ENCODE measurements around the gene LAMA4. TPM values are rescaled to one million over a fixed set of nuclear protein-coding genes. Genes with fewer than 3 reads are reported as not detected.

Gene LAMA4
- total RNA-seq, 1 donor from 2014 or later, result 1.1 TPM

- no peak overlapping the region for H3K27ac Mint-ChIP-seq
- H3K4me1 Mint-ChIP-seq (ENCODE audit: low read depth), result peaks cover 9% of the 10 kb centered on the region
- no peak overlapping the region for H3K4me3 Mint-ChIP-seq (ENCODE audit: low read depth)
- no peak for TF ChIP-seq CTCF (IDR thresholded peaks at IDR 0.05; ENCODE audit: unreplicated experiment)
- DNase-seq (ENCODE audit: low spot score, unreplicated experiment), result no peak
- no peaks in the 10 kb centered on the region for H3K27me3 Mint-ChIP-seq
- no peaks in the 10 kb centered on the region for H3K9me3 Mint-ChIP-seq (ENCODE audit: low read depth)
- H3K36me3 Mint-ChIP-seq (ENCODE audit: insufficient read depth), result no peaks in the 10 kb centered on the region
Measured at GRCh38 chr6:112149719-112150263, 104.6 kb downstream of the LAMA4 start.

GRCh38 chr6:112149236-112149635 lies 105.1 kb downstream of the LAMA4 start:
- Mint-ChIP-seq H3K27me3 (no peaks in the 10 kb centered on the region), H3K36me3 (ENCODE audit: insufficient read depth) (no peaks in the 10 kb centered on the region), H3K27ac (no peak overlapping the region), H3K4me3 (ENCODE audit: low read depth) (no peak overlapping the region), H3K4me1 (ENCODE audit: low read depth) (peaks cover 9% of the 10 kb centered on the region), H3K9me3 (ENCODE audit: low read depth) (no peaks in the 10 kb centered on the region)
- no peak for TF ChIP-seq CTCF (IDR thresholded peaks at IDR 0.05; ENCODE audit: unreplicated experiment)
- no peak for DNase-seq (ENCODE audit: low spot score, unreplicated experiment)

GRCh38 chr6:112148103-112148502 lies 106.3 kb downstream of the LAMA4 start:
- no peak overlapping the region for H3K27ac Mint-ChIP-seq
- no peaks in the 10 kb centered on the region for H3K36me3 Mint-ChIP-seq (ENCODE audit: insufficient read depth)
- H3K4me1 Mint-ChIP-seq (ENCODE audit: low read depth), result peaks cover 3% of the 10 kb centered on the region
- H3K9me3 Mint-ChIP-seq (ENCODE audit: low read depth), result no peaks in the 10 kb centered on the region
- no peaks in the 10 kb centered on the region for H3K27me3 Mint-ChIP-seq
- no peak overlapping the region for H3K4me3 Mint-ChIP-seq (ENCODE audit: low read depth)
- no peak for DNase-seq (ENCODE audit: low spot score, unreplicated experiment)
- no peak for TF ChIP-seq CTCF (IDR thresholded peaks at IDR 0.05; ENCODE audit: unreplicated experiment)

- H3K27me3 Mint-ChIP-seq, result no peaks in the 10 kb centered on the region
- H3K9me3 Mint-ChIP-seq (ENCODE audit: low read depth), result no peaks in the 10 kb centered on the region
- DNase-seq (ENCODE audit: low spot score, unreplicated experiment), result no peak
- H3K4me1 Mint-ChIP-seq (ENCODE audit: low read depth), result no peaks in the 10 kb centered on the region
- no peak overlapping the region for H3K4me3 Mint-ChIP-seq (ENCODE audit: low read depth)
- H3K36me3 Mint-ChIP-seq (ENCODE audit: insufficient read depth), result no peaks in the 10 kb centered on the region
- no peak overlapping the region for H3K27ac Mint-ChIP-seq
- TF ChIP-seq CTCF (IDR thresholded peaks at IDR 0.05; ENCODE audit: unreplicated experiment), result no peak
Measured at GRCh38 chr6:112145080-112145573, 109.2 kb downstream of the LAMA4 start.

- no peak for TF ChIP-seq CTCF (IDR thresholded peaks at IDR 0.05; ENCODE audit: unreplicated experiment)
- Mint-ChIP-seq H3K4me1 (ENCODE audit: low read depth) (no peaks in the 10 kb centered on the region), H3K27ac (no peak overlapping the region), H3K4me3 (ENCODE audit: low read depth) (no peak overlapping the region), H3K9me3 (ENCODE audit: low read depth) (no peaks in the 10 kb centered on the region), H3K36me3 (ENCODE audit: insufficient read depth) (no peaks in the 10 kb centered on the region), H3K27me3 (no peaks in the 10 kb centered on the region)
- no peak for DNase-seq (ENCODE audit: low spot score, unreplicated experiment)
Measured at GRCh38 chr6:112144145-112144926, 110.0 kb downstream of the LAMA4 start.

Data from progenitor cell of endocrine pancreas (in vitro differentiated cells).